Measurements from ENCODE around the gene BCL2L2.

DNA sequence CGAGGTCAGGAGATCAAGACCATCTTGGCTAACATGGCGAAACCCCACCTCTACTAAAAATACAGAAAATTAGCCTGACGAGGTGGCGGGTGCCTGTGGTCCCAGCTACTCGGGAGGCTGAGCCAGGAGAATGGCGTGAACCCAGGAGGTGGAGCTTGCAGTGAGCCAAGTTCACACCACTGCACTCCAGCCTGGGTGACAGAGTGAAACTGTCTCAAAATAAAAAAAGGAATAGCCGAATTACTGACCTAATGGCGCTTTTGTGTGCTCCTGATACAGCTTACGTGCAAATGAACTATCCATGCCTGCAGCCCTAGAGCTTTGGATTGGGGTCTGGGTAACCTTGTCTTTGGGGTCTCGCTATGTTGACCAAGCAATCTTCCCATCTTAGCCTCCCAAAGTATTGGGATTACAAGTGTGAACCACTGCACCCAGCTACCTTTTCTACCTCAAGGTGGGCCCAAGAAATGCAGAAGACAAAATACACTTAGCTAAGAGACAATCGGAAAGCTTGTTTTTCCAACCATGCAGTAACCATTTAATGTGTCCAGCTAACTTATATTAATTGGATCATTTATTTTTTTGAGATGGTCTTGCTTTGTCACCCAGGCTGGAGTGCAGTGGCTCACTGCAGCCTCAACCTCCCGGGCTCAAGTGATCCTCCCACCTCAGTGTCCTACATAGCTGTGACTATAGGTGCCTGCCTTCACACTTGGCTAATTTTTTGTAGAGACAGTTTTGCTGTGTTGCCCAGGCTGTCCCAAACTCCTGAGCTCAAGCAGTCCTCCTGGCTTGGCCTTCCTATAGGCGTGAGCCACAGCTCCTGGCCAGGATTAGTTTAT is 20.1 kb downstream of the BCL2L2 start:
- TF ChIP-seq, protein P1, sequence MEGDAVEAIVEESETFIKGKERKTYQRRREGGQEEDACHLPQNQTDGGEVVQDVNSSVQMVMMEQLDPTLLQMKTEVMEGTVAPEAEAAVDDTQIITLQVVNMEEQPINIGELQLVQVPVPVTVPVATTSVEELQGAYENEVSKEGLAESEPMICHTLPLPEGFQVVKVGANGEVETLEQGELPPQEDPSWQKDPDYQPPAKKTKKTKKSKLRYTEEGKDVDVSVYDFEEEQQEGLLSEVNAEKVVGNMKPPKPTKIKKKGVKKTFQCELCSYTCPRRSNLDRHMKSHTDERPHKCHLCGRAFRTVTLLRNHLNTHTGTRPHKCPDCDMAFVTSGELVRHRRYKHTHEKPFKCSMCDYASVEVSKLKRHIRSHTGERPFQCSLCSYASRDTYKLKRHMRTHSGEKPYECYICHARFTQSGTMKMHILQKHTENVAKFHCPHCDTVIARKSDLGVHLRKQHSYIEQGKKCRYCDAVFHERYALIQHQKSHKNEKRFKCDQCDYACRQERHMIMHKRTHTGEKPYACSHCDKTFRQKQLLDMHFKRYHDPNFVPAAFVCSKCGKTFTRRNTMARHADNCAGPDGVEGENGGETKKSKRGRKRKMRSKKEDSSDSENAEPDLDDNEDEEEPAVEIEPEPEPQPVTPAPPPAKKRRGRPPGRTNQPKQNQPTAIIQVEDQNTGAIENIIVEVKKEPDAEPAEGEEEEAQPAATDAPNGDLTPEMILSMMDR (IDR thresholded peaks at IDR 0.05): no peak
- TF ChIP-seq POLR2A (IDR thresholded peaks at IDR 0.05; ENCODE audit: low read depth): no peak
